ENCODE data around the gene PTCH1.

Gene PTCH1

GRCh38 chr9:95491543-95492320 is 25.0 kb downstream of the PTCH1 start:
- Histone ChIP-seq H3K9me2 (replicated peaks; ENCODE audit: insufficient read depth, low read length) (no peaks in the 10 kb centered on the region), H3K4me3 (ENCODE audit: low read length) (no peak overlapping the region), H3K79me2 (ENCODE audit: low read length) (peaks cover 88% of the 10 kb centered on the region), H3K27me3 (replicated peaks; ENCODE audit: insufficient read depth, low read length) (no peaks in the 10 kb centered on the region), H3K27ac (ENCODE audit: low read length) (no peak overlapping the region), H3K4me1 (ENCODE audit: low read length) (peaks cover 33% of the 10 kb centered on the region), H3K9me3 (replicated peaks; ENCODE audit: insufficient read depth, low read length) (no peaks in the 10 kb centered on the region), H2AFZ (ENCODE audit: low read length) (no peak overlapping the region), H3K4me2 (ENCODE audit: low read depth, low read length) (no peak overlapping the region), H3K9ac (ENCODE audit: low read length) (no peak overlapping the region), H3F3A (ENCODE audit: insufficient read depth, low read length) (peaks cover 28% of the 10 kb centered on the region), H3K36me3 (replicated peaks; ENCODE audit: insufficient read depth, low read length) (no peaks in the 10 kb centered on the region), H4K20me1 (ENCODE audit: insufficient read depth, low read length) (no peaks in the 10 kb centered on the region)
- TF ChIP-seq EZH2phosphoT487 (IDR thresholded peaks at IDR 0.05; ENCODE audit: low read length) (no peak), EZH2 (optimal IDR thresholded peaks at IDR 0.05; ENCODE audit: low read depth, low read length) (no peak), CTCF (IDR thresholded peaks at IDR 0.05; ENCODE audit: low read length) (no peak)
- DNase-seq: no peak

GRCh38 chr9:95488954-95489353 is 27.8 kb downstream of the PTCH1 start:
- Histone ChIP-seq H3K79me2 (ENCODE audit: low read length) (peaks cover 94% of the 10 kb centered on the region), H3K4me1 (ENCODE audit: low read length) (peaks cover 9% of the 10 kb centered on the region; the same call in 1 of the 2 replicates), H2AFZ (ENCODE audit: low read length) (no peak overlapping the region)

GRCh38 chr9:95486318-95486717 is 30.5 kb downstream of the PTCH1 start:
- H3K9me2 ChIP-seq (replicated peaks; ENCODE audit: insufficient read depth, low read length): no peaks in the 10 kb centered on the region
- H3K4me1 ChIP-seq (ENCODE audit: low read length): peaks cover 3% of the 10 kb centered on the region; the same call in 1 of the 2 replicates
- H3K4me3 ChIP-seq (ENCODE audit: low read length): no peak overlapping the region
- no peaks in the 10 kb centered on the region for H3K27me3 ChIP-seq (replicated peaks; ENCODE audit: insufficient read depth, low read length)
- no peak for TF ChIP-seq EZH2phosphoT487 (IDR thresholded peaks at IDR 0.05; ENCODE audit: low read length)
- TF ChIP-seq CTCF (IDR thresholded peaks at IDR 0.05; ENCODE audit: low read length): no peak
- no peak for TF ChIP-seq EZH2 (optimal IDR thresholded peaks at IDR 0.05; ENCODE audit: low read depth, low read length)
- H4K20me1 ChIP-seq (ENCODE audit: insufficient read depth, low read length): no peaks in the 10 kb centered on the region
- no peaks in the 10 kb centered on the region for H3F3A ChIP-seq (ENCODE audit: insufficient read depth, low read length)
- DNase-seq: no peak
- no peak overlapping the region for H2AFZ ChIP-seq (ENCODE audit: low read length)
- 0 out of 2 replicates have a peak, but pooled peaks cover 2% of the 10 kb centered on the region for H3K36me3 ChIP-seq (replicated peaks; ENCODE audit: insufficient read depth, low read length)
- H3K27ac ChIP-seq (ENCODE audit: low read length): no peak overlapping the region
- no peak overlapping the region for H3K4me2 ChIP-seq (ENCODE audit: low read depth, low read length)
- H3K9me3 ChIP-seq (replicated peaks; ENCODE audit: insufficient read depth, low read length): no peaks in the 10 kb centered on the region
- no peak overlapping the region for H3K9ac ChIP-seq (ENCODE audit: low read length)
- peaks cover 92% of the 10 kb centered on the region for H3K79me2 ChIP-seq (ENCODE audit: low read length)

More at GRCh38 chr9:95488954-95489353, 27.8 kb downstream of the PTCH1 start:
- H3K27me3 ChIP-seq (replicated peaks; ENCODE audit: insufficient read depth, low read length): no peaks in the 10 kb centered on the region
- H3K9me3 ChIP-seq (replicated peaks; ENCODE audit: insufficient read depth, low read length): no peaks in the 10 kb centered on the region
- TF ChIP-seq EZH2phosphoT487 (IDR thresholded peaks at IDR 0.05; ENCODE audit: low read length): no peak
- no peak for TF ChIP-seq EZH2 (optimal IDR thresholded peaks at IDR 0.05; ENCODE audit: low read depth, low read length)
- no peak for TF ChIP-seq CTCF (IDR thresholded peaks at IDR 0.05; ENCODE audit: low read length)
- H3K4me2 ChIP-seq (ENCODE audit: low read depth, low read length): no peak overlapping the region
- no peak overlapping the region for H3K9ac ChIP-seq (ENCODE audit: low read length)
- H3K9me2 ChIP-seq (replicated peaks; ENCODE audit: insufficient read depth, low read length): no peaks in the 10 kb centered on the region
- H4K20me1 ChIP-seq (ENCODE audit: insufficient read depth, low read length): no peaks in the 10 kb centered on the region
- no peaks in the 10 kb centered on the region for H3K36me3 ChIP-seq (replicated peaks; ENCODE audit: insufficient read depth, low read length)
- H3F3A ChIP-seq (ENCODE audit: insufficient read depth, low read length): no peaks in the 10 kb centered on the region
- no peak for DNase-seq
- H3K27ac ChIP-seq (ENCODE audit: low read length): no peak overlapping the region
- no peak overlapping the region for H3K4me3 ChIP-seq (ENCODE audit: low read length)
